ENCODE results near the gene RNF26. TPM values are rescaled to one million over a fixed set of nuclear protein-coding genes. Genes with fewer than 3 reads are reported as not detected.

Gene RNF26
- total and polyA plus RNA-seq, 2 of the 13 experiments (the other 11 are each of a cell fraction or from before 2014, with no cell fraction given): 11.9 to 26.3 TPM

GRCh38 chr11:119373921-119374631, 39.7 kb downstream of the RNF26 start (continued):
- TF ChIP-seq KAT2B (IDR thresholded peaks at IDR 0.05; ENCODE audit: borderline replicate concordance, low read depth, low read length) (no peak), SYNCRIP (IDR thresholded peaks at IDR 0.05; ENCODE audit: insufficient read depth, low read depth, low read length) (no peak), POLR2AphosphoS5 (IDR thresholded peaks at IDR 0.05; ENCODE audit: low read depth, low read length) (no peak), ZBTB20 (CRISPR knock-in tag; IDR thresholded peaks at IDR 0.05; ENCODE audit: borderline replicate concordance, low read depth) (no peak), GATAD1 (CRISPR knock-in tag; IDR thresholded peaks at IDR 0.05) (0 out of 2 replicates have a peak, but pooled peaks have one; percentile 22), ZBTB1 (CRISPR knock-in tag; IDR thresholded peaks at IDR 0.05; ENCODE audit: borderline replicate concordance) (no peak), SMAD9 (CRISPR knock-in tag; IDR thresholded peaks at IDR 0.05) (0 out of 2 replicates have a peak, but pooled peaks have one; percentile 46), FOXA3 (CRISPR knock-in tag; IDR thresholded peaks at IDR 0.05) (no peak), KLF11 (CRISPR knock-in tag; IDR thresholded peaks at IDR 0.05) (no peak), ESRRA (CRISPR knock-in tag; IDR thresholded peaks at IDR 0.05; ENCODE audit: low read depth) (no peak), NFIB (CRISPR knock-in tag; IDR thresholded peaks at IDR 0.05; ENCODE audit: borderline replicate concordance) (no peak), ZNF512 (CRISPR knock-in tag; IDR thresholded peaks at IDR 0.05) (no peak), HMGXB3 (CRISPR knock-in tag; IDR thresholded peaks at IDR 0.05; ENCODE audit: borderline replicate concordance) (peak; percentile 66; the same call in 1 of the 2 replicates), ZNF850 (CRISPR knock-in tag; conservative IDR thresholded peaks at IDR 0.05) (no peak), BCL6 (CRISPR knock-in tag; IDR thresholded peaks at IDR 0.05) (no peak), HCFC1 (IDR thresholded peaks at IDR 0.05; ENCODE audit: low read depth, low read length) (no peak)
- TF ChIP-seq, protein P1, sequence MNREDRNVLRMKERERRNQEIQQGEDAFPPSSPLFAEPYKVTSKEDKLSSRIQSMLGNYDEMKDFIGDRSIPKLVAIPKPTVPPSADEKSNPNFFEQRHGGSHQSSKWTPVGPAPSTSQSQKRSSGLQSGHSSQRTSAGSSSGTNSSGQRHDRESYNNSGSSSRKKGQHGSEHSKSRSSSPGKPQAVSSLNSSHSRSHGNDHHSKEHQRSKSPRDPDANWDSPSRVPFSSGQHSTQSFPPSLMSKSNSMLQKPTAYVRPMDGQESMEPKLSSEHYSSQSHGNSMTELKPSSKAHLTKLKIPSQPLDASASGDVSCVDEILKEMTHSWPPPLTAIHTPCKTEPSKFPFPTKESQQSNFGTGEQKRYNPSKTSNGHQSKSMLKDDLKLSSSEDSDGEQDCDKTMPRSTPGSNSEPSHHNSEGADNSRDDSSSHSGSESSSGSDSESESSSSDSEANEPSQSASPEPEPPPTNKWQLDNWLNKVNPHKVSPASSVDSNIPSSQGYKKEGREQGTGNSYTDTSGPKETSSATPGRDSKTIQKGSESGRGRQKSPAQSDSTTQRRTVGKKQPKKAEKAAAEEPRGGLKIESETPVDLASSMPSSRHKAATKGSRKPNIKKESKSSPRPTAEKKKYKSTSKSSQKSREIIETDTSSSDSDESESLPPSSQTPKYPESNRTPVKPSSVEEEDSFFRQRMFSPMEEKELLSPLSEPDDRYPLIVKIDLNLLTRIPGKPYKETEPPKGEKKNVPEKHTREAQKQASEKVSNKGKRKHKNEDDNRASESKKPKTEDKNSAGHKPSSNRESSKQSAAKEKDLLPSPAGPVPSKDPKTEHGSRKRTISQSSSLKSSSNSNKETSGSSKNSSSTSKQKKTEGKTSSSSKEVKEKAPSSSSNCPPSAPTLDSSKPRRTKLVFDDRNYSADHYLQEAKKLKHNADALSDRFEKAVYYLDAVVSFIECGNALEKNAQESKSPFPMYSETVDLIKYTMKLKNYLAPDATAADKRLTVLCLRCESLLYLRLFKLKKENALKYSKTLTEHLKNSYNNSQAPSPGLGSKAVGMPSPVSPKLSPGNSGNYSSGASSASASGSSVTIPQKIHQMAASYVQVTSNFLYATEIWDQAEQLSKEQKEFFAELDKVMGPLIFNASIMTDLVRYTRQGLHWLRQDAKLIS (CRISPR knock-in tag; IDR thresholded peaks at IDR 0.05): no peak
- TF ChIP-seq, protein P2, sequence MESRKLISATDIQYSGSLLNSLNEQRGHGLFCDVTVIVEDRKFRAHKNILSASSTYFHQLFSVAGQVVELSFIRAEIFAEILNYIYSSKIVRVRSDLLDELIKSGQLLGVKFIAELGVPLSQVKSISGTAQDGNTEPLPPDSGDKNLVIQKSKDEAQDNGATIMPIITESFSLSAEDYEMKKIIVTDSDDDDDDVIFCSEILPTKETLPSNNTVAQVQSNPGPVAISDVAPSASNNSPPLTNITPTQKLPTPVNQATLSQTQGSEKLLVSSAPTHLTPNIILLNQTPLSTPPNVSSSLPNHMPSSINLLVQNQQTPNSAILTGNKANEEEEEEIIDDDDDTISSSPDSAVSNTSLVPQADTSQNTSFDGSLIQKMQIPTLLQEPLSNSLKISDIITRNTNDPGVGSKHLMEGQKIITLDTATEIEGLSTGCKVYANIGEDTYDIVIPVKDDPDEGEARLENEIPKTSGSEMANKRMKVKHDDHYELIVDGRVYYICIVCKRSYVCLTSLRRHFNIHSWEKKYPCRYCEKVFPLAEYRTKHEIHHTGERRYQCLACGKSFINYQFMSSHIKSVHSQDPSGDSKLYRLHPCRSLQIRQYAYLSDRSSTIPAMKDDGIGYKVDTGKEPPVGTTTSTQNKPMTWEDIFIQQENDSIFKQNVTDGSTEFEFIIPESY (CRISPR knock-in tag; IDR thresholded peaks at IDR 0.05): peak; percentile 60; the same call in 1 of the 2 replicates
